RPMI8226 (cell line): ENCODE measurements around the gene MORC4.
A peak's percentile ranks its signal among the peaks of the same experiment; 100 is the strongest.
"Not testable (repeated sequence)": the region's sequence is repeated elsewhere in the genome, so short reads cannot be mapped to it uniquely, and the experiment has no call there.

Experiments
- DNase-seq: peaks from one replicate; pipeline ENCODE4 v3.0.0-alpha.2; 2015

The MORC4 gene

GRCh38 chrX:107000013-107000515 is at the start of gene MORC4:
Gene MORC4 (minus strand): TSS chrX:107000212. CDS start chrX:106999969, 243 bp downstream.
- peak; percentile 77 for DNase-seq

DNA sequence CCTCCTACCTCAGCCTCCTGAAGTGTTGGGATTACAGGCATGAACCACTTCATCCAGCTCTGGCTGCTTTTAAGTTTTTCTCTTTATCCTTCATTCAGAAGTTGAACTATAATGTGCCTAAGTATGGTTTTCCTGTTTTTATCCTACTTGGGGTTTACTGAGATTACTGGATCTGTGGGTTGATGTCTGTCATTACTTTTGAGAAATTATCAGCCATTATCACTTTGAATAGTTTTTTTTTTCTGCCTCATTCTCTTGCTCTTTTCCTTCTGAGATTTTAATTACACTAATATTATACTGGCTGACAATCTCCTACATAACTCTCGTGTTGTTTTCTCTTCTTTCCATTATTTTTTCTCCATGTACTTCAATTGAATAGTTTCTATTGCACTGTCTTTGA is 47.6 kb upstream of the MORC4 start:
- no peak for DNase-seq

GRCh38 chrX:107029752-107030151 is 29.7 kb upstream of the MORC4 start:
- no peak for DNase-seq

GRCh38 chrX:107025545-107025944 is 25.5 kb upstream of the MORC4 start:
- peak; percentile 13 for DNase-seq

GRCh38 chrX:107014936-107015335 is 14.9 kb upstream of the MORC4 start:
- DNase-seq = no peak

GRCh38 chrX:107008034-107008433 is 8.0 kb upstream of the MORC4 start:
- DNase-seq = no peak

DNA sequence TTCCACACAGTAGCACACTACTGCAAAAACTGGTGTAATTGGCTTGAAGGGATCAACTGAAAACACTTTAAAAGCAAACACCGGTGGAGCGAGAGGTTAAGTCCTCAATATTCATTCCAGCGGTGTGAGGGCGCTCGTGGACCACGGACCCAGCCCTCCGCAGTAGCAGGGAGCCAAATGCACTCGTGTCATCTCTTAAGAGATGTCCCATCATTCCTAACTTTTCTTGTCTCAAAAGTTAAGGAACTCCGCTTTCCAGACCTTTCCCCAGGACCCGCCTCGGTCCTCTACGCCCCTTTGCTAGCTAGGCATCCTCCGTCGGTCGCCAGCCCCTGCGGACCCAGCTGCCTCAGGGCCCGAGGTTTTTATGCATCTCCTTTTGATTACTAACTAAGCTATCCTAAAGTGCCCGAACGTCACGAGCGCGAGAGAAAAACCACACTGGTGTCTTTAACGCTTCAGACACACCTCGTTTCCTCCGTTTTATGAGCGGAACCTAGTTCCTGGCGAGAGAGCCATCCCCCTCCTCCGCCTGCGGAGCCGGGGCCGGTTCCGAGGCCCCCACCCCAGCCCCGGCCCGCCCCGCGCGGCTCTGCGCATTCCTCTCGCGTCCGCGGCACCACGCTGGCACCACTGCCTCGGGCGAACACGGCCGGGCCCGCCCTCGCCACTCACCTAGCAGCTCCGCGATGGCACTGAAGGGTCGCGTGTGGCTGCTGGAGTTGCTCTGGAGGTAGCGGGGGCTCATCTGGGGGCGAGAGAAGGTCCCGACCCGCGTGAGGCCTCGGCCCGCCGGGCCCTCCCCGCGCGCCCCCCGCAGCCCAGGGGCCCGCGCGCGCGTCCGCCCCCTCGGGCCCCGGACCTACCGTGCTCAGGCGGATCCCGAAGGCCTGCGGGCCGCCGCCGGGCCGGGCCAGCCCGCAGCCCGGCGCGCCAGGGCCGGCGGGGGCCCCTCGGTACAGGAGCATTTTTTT is 723 bp downstream of the MORC4 start:
- DNase-seq = peak; percentile 54

- DNase-seq = no peak
Measured at GRCh38 chrX:106997611-106998010, 2.4 kb downstream of the MORC4 start.

- no peak for DNase-seq
Measured at GRCh38 chrX:106995678-106996077, 4.3 kb downstream of the MORC4 start.

DNA sequence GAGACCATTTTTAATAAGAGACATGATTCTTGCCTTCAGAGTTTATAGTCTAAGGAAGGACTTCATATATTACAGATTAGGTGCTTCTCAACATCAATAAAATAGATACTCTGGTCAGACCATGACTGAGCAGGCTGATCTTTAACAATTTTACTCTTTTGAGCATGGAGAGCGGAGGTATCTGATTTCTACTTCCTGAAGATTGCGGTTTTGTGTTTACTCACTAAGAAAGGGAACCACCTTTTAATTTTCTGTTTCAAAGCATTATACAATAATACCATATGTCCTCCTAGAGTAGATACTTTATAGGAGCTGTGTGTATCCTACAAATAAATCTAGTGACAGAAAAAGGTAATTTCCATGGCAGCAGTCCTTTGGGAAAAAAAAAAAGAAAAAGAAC is 12.5 kb downstream of the MORC4 start:
- no peak for DNase-seq

GRCh38 chrX:106980952-106981626 is 18.9 kb downstream of the MORC4 start:
- DNase-seq = no peak

- no peak for DNase-seq
Measured at GRCh38 chrX:106976416-106976815, 23.6 kb downstream of the MORC4 start.

- no peak for DNase-seq
Measured at GRCh38 chrX:106973433-106974149, 26.4 kb downstream of the MORC4 start.

GRCh38 chrX:106972896-106973295 is 27.1 kb downstream of the MORC4 start:
- DNase-seq = no peak

GRCh38 chrX:106966547-106966946 is 33.5 kb downstream of the MORC4 start:
- DNase-seq = not testable (repeated sequence)

- DNase-seq = no peak
Measured at GRCh38 chrX:106964290-106964689, 35.7 kb downstream of the MORC4 start.

DNA sequence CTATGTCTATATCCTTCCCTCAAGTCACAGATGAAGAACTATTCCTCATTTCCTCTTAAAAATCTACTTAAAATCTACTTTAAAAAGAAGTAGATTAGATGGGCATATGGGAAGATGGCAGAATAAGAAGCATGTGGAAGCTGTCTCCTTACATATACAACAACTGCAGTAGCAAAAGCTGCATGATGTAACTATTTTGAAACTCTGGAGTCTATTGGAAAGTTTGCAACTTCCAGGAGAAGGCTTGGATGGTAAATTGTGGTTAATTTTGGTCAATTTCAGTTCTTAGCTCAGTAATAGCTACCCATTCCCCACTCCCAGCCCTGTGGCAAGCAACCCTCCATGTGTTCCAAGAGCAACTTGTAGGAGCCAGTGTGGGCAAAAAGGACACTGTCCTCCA is 36.9 kb downstream of the MORC4 start:
- no peak for DNase-seq

- DNase-seq = no peak
Measured at GRCh38 chrX:106959901-106960300, 40.1 kb downstream of the MORC4 start.

DNA sequence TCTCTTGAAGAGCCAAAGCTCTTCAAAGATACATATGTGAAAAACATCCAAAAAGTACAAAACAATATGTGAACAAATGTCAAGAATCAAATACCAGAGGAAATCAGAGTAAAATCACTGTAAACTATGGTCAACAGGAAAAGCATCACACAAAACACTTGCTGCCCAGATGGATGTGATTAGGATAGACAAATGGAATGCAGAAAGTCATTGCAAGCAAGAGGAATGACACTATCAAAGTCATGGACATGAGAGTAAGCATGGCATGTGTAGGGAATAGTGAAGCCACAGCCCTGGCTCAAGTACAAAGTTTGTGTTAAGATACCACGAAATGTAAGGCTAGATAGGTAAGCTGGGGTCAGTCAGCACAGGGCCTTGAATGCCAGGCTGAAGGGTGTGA is 42.2 kb downstream of the MORC4 start:
- no peak for DNase-seq

DNA sequence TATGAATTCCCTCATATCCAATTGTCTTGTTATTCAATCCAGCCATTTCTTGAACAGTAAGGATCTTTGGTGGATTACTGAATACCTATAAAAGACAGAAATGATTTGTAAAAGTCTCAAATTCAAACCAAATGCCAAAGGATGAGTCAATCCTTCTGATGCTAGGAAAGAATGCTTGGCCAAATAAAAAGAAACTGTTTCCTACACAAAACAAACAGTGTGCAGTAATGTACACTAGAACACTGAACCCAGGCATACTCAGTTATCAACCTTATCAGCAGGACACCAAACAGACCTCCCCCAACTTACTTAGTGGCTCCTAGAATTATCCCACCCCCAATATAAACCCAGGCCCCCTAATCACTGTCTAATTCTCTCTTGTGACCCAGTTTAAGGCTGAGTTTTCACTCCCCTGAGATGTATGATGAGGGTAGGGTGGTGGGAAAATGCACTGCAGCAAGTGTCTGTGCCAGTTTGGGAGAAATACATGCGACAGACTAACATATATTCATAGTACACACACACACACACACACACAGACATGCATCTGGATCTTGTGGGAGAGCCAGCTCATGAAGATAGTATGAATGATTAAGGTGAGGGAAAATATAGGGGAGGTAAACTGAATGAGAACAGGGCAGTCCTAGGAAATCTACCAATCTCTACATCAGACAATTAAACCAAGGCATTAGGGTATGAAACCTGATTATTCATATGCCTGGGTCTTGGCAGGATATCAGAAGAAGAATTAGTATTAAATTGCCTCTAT is 44.8 kb downstream of the MORC4 start:
- no peak for DNase-seq

GRCh38 chrX:106954041-106954440 is 46.0 kb downstream of the MORC4 start:
- DNase-seq = no peak

- DNase-seq = no peak
Measured at GRCh38 chrX:106952988-106953387, 47.0 kb downstream of the MORC4 start.
